Astrocyte of the cerebellum (primary cell): ENCODE measurements around the gene VWA3B.

ENCODE experiments used
- DNase-seq: peaks from one replicate; pipeline ENCODE4 v3.0.0-alpha.2; 2011; ENCODE audit warnings: low read depth
- H3K4me3 ChIP-seq: 2 replicates; pipeline ENCODE4 v1.5.1; 2011; ENCODE audit warnings: mild to moderate bottlenecking, low read depth, low read length, moderate library complexity
- in situ Hi-C: cut with HindIII; loops from 2 replicates; pipeline ENCODE4 v1.10.0; 2017; ENCODE audit warnings: low sequenced_read_pairs
- TF ChIP-seq, protein P1 (sequence below): IDR thresholded peaks from 2 replicates; pipeline ENCODE4 v1.5.1; 2012; ENCODE audit warnings: low read length, low read depth, moderate library complexity, mild to moderate bottlenecking; ENCODE audit errors: missing control alignments

Gene VWA3B

GRCh38 chr2:98188351-98189046, 101.5 kb downstream of the VWA3B start:
- no peak for DNase-seq
- in situ Hi-C loops, result no loop called here
- H3K4me3 ChIP-seq, result no peak overlapping the region
- TF ChIP-seq, protein P1, sequence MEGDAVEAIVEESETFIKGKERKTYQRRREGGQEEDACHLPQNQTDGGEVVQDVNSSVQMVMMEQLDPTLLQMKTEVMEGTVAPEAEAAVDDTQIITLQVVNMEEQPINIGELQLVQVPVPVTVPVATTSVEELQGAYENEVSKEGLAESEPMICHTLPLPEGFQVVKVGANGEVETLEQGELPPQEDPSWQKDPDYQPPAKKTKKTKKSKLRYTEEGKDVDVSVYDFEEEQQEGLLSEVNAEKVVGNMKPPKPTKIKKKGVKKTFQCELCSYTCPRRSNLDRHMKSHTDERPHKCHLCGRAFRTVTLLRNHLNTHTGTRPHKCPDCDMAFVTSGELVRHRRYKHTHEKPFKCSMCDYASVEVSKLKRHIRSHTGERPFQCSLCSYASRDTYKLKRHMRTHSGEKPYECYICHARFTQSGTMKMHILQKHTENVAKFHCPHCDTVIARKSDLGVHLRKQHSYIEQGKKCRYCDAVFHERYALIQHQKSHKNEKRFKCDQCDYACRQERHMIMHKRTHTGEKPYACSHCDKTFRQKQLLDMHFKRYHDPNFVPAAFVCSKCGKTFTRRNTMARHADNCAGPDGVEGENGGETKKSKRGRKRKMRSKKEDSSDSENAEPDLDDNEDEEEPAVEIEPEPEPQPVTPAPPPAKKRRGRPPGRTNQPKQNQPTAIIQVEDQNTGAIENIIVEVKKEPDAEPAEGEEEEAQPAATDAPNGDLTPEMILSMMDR, result no peak

GRCh38 chr2:98191883-98192282, 104.9 kb downstream of the VWA3B start:
- TF ChIP-seq, protein P1, result no peak
- no peak for DNase-seq
- no peak overlapping the region for H3K4me3 ChIP-seq
- in situ Hi-C loops, result no loop called here

GRCh38 chr2:98201576-98201975, 114.6 kb downstream of the VWA3B start:
- TF ChIP-seq, protein P1, result no peak
- in situ Hi-C loops, result no loop called here

GRCh38 chr2:98205889-98206288, 118.9 kb downstream of the VWA3B start:
- no peak for DNase-seq
- H3K4me3 ChIP-seq, result no peak overlapping the region
- in situ Hi-C loops, result no loop called here
- TF ChIP-seq, protein P1, result no peak

More at GRCh38 chr2:98201576-98201975, 114.6 kb downstream of the VWA3B start:
- DNase-seq, result no peak
- no peak overlapping the region for H3K4me3 ChIP-seq

GRCh38 chr2:98212092-98213000, 125.4 kb downstream of the VWA3B start:
- in situ Hi-C loops, result no loop called here
- DNase-seq, result no peak
- H3K4me3 ChIP-seq, result no peak overlapping the region

DNA sequence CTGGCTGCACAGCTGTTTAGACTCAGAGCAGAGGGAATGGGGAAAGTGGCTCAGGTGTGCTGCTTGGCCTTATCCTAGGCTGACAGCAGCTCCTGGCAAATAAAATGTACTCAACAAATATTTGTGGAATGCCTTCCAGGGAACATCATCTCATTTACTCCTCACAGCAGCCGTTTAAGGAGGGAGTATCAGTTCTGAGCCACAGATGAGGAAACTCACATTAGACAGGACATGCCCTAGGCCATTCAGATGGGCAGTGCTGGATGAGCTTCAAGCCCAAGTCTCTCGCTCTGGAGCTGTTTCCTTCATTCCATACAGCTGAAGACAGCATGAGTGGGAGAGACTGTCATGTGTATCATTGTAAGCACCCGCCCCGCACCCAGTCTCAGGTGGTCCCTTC, 129.6 kb downstream of the VWA3B start:
- no peak for DNase-seq
- in situ Hi-C loops, result no loop called here
- TF ChIP-seq, protein P1, result no peak
- H3K4me3 ChIP-seq, result no peak overlapping the region

More at GRCh38 chr2:98212092-98213000, 125.4 kb downstream of the VWA3B start:
- TF ChIP-seq, protein P1, result no peak
